A172 (cell line): ENCODE data around the gene CCDC148. TPM values are rescaled to one million over a fixed set of nuclear protein-coding genes. Genes with fewer than 3 reads are reported as not detected.
"Not testable (repeated sequence)": the region's sequence is repeated elsewhere in the genome, so short reads cannot be mapped to it uniquely, and the experiment has no call there.

ENCODE experiments used
- DNase-seq: peaks from one replicate; pipeline ENCODE4 v3.0.0-alpha.2; 2015; ENCODE audit warnings: low spot score
- total RNA-seq: library from RNA; depleted of rRNA; stranded (reverse); fragments of >200 nt; shearing (Covaris generic); gene quantifications from 2 replicates; pipeline ENCODE4 v1.2.3, GENCODE V29; 2014

CCDC148 gene
- total RNA-seq, 1 experiment from 2014 or later, result 0.90 TPM

DNA sequence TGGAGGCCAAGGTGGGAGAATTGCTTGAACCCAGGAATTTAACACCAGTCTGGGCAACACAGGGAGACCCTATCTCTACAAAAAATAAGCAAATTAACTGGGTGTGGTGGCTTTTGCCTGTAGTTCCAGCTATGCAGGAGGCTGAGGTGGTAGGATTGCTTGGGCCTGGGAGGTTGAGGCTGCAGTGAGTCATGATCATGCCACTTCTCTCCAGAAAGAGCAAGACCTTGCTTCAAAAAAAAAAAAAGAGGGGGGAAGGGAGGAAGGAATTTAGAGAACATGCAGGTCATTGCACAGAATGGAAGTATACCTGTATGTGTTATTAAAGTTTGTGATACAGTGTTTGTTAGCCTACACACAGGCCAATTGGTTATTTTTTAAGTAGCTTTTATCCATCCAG, 26.0 kb upstream of the CCDC148 start:
- DNase-seq, result peak; percentile 36

DNA sequence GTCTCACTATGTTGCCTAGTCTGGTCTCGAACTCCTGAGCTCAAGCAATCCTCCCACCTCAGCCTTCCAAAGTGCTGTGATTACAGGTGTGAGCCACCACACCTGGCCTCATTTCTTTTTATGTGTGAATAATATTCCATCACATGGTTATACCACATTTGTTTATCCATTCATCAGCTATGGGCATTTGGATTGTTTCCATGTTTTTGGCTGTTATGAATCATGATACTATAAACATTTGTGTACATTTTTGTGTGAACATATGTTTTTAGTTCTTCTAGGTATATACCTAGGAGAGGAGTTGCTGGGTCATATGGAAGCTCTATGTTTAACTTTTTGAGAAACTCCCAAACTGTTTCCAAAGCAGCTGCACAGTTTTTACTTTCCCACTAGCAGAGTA, 24.6 kb upstream of the CCDC148 start:
- DNase-seq, result no peak

DNA sequence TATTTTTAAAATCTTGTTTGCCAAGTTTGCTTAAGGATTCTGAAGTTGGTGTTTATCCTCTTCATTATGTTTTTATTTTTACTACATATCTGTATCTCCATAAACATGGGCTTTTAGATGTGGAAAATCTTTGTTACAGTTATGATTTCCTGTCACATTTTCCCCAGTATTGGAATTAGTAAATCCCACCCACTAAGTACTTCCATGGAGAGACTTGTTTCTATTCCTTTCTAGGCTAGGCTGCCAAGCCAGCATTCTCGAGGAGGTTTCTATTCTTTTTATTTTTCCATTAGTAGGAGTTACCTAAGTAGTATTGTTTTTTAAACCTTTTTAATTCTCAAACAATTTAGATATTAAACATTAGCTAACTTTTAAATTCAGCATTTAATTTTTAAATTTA, 22.3 kb upstream of the CCDC148 start:
- DNase-seq, result no peak

DNA sequence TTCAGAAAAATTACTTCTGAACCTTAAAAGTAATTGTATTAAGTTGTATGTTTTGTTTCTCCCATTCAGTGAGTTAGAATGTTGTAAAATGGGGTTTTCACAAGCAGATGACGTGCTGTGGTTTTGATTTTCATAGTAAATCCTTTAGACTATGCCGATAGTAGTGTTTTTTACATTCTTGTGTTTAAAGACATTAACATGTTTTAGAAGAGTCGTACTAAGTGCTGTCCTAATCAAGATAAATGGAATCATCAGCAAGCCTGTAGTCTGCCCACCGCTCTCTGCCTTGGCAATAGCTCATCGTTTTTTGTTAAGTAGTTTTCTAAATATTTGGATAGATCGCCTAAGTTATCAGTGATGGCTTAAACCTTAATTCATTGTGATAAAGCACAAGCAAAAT, 21.7 kb upstream of the CCDC148 start:
- no peak for DNase-seq

DNA sequence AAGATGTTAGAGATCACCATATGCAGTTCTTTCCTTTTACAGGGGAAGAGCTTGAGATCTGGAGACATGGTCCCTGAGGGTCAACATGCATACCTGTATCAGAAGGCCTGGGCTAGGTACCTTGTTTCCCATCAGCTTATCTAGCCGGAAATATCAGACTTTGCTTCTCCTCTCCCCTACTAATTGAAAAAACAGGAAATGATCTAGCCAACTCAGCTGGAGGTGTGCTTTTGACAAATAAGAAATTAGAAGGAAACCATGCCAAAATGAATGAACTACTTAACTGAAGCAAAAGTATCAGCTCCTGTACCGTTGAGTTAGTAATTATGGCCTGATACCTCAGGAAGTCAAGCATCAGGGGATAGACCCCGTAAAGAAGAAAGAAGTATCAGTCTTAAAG, 20.6 kb upstream of the CCDC148 start:
- no peak for DNase-seq

DNA sequence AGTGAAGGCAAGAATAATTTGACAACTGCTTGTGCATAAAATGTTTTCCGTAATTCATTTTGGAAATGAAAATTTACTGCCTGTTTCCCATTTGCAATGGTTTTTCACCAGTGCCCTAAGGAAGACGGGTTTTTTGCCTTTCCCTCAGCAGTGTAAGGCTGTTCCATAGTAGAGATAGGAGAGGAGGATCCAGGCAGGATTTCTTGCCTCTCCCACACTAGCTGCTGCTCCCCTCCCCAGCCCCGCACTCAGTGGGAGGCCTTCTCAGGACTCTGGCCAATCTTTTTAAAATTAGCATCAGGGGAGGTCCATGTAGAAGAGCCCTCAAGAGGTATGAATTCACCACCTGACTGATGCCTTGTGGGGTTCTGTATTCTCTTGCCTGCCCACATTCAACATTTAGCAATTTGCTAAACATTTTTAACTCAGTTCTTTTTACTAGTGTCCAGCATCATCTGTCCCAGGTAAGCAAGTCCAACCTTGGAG, 18.0 kb upstream of the CCDC148 start:
- not testable (repeated sequence) for DNase-seq

DNA sequence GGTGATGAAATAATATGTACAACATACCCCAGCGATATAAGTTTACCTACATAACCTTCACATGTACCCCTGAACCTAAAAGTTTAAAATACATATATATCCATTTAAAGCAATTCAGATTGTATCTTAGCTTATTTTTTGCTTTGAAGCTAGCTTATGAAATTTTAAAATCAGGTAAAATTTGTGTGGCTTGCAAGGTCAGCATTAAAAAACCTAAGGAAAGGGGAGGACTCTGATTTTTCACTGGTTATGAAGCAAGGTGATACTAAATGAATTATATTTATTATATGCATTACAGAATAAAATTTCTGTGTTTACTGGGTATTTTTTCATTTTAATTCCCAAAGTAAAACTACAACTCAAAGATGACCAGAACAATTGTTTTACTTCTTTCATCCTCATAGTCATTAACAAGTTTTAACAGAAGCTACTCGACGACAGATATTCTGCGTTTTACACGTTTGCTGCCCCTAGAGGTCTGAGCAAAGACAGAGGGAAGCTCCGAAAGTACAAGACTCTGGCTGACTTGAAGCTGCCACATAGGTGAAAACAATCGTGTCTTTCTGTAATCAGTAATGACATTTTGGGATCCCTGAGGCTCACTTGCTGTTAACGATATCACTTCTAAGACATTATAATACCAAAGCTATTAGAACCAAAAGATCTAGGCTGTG, 17.3 kb upstream of the CCDC148 start:
- no peak for DNase-seq

DNA sequence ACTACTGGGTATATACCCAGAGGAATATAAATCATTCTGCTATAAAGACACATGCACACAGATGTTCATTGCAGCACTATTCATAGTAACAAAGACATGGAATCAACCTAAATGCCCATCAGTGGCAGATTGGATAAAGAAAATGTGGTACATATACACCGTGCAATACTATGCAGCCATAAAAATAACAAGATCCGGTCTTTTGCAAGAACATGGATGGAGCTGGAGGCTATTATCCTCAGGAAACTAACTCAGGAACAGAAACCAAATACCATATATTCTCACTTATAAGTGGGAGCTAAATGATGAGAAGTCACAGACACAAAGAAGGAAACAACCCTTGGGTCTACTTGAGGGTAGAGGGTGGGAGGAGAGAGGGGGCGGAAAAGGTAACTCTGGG, 16.7 kb upstream of the CCDC148 start:
- not testable (repeated sequence) for DNase-seq

DNA sequence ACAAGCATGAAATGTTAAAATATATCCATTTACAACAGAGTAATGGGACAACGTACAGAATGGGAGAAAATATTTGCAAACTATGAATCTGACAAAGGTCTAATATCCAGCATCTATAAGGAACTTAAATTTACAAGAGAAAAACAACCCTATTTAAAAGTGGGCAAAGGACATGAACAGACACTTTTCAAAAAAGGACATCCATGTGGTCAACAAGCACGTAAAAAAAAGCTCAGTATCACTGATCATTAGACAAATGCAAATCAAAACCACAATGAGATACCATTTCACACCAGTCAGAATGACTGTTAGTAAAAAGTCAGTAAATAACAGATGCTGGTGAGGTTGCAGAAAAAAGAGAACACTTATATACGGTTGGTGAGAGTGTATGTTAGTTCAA, 16.3 kb upstream of the CCDC148 start:
- not testable (repeated sequence) for DNase-seq

DNA sequence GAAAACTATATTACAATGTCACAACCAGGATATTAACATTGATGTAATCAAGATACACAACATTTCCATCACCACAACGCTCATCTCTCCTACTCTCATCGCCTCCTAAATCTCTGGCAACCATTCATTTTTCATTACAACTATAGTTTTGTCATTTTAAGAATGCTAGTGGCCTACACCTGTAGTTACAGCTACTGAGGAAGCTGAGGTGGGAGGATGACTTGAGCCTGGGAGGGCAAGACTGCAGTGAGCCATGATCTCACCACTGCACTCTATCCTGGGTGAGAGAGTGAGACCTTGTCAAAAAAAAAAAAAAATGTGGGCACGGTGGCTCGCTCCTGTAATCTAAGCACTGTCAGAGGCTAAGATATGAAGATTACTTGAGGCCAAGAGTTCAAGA, 10.7 kb upstream of the CCDC148 start:
- no peak for DNase-seq

DNA sequence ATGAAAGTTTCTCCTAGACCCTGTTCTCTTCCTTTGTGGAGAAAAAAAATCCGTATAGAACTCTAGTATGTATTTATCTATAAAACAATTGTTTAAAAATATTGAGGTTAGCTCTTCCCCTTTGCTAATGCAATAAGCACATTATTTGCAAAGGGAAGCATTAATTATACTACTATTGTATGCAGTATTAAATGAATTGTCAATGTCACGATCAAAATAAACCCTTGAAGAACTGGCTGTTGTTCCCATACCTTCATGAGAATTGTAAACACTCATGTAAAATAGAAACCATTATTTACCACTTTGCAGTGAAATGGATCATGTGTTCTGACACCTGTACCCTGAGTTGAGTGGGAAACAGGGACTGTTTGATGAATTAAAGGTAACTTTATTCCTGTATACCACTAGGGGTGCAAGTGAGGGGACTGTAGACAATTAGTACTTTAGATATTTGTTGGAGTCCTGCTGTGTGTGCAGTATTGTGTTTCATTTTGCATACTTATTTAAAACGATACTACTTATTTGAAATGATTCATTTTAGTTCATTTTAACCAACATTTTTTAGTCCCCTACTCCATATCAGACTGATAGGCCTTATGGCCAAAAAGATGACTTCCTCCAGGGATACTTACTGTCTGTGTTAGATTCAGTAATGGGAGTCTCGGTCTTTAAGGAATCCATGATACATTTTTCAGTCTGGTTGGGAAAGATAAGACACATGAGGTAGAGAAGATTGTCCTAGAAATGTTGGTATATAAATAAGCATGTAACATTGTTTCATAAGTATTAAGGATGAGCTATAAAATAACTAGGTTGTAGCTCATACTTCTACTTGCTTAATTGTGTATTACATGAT, 8.1 kb upstream of the CCDC148 start:
- DNase-seq, result no peak

DNA sequence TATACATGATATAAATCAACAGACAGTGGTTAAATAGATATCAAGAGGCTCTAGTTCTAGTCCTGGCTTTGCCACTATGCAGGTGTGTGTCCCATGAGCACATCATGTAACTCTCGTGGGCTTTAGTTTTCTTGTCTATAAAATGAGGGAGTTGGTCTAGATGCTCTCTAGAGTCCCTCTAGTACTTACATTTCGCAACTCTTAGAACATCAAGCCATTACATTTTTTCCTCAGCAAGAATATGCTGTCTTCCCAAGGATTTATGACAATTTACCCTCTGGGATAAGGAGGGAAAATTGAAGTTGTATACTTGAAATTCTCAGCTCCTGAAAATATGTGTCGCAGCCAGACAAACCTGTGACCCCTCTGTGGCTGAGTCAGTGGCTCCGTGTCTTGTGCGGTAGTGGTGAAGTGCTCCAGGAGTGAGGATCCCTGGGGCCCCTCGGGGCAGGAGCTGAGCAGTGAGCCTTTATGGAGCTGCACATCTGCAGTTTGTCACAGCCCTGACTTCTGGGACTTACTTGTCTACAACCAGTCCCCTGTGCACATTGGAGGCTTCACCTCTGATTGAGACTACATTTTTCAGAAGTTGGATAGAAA, 7.0 kb upstream of the CCDC148 start:
- DNase-seq, result no peak

DNA sequence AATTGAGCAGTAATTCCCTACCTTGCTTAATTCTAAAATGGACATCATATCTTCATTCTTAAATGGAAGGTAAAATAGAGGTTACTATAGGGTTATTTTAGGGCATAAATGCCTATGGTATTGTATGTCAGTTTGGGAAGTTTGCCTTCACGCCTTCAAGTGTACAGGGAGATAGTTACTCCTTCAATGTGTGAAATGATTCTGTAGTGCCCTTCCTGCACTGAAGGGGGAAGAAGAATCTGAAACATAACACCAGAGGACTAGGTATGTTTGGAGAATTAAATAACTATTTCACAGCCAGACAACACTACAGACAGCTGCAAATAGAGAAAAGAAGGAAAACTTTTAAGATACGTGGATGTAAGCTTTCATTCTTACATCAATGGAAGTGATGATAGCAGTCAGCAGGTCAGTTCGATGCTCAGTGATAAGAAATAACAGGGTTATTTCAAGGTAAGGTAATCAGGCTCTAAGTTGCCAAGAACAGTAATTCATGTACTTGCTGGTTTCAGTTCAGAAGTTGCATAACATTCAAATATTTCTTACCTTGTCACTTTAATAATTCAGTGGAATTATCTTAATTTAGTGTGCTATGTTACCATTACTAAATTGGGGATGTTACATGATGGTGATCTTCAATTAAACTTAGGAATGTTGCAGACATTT, 4.2 kb upstream of the CCDC148 start:
- no peak for DNase-seq

DNA sequence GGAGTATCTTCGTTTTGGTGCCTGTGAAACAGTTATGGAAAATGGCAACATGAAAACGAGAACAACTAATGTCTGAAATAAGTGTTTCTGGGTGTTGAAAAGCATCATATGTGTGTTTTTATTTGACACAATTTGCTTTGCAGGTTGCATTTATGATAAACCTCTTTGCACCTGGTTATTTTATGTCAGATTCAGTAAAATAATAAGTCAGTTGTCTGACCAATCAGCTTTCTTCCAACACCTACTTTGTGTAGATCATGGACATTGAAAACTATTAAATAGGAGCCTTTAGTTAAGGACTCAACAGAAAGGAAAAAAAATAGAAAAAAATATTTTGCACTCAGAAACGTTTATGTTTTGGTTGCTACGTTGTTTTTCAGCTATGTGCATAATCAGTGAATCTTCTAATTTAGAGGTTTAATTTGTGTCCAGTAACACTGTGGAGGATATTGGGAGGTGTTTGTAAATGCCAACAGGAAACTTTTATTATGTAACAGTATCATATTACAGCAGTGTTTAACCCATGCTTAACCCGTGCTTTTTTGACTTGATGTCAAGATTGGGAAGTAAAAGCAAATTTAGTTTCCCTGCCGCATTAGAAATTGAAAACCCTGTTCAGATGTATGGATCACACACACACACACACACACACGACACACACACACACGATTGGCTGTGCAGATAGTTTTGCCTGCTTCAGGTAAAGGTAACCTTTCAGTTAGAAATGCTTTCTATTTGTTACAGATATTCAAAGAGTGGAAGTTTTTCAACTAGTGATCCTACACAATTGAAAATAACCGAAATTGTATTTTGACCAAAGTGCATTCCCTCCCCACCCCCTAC, 2.8 kb upstream of the CCDC148 start:
- DNase-seq, result no peak

DNA sequence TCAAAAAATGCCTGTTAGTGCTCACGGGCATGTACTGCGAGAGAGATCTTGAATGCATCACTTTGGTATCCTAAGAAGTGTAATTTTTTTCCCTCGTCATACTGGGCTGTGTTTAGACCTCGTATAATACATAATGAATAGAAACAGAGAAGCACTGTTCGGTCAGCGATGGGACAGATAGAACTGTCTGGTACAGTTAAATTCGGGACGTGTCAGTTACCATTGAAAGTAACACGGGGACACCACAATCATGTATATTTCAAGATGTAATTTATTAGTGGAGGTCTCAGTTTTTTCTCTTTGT, 2.0 kb upstream of the CCDC148 start:
- DNase-seq, result no peak

DNA sequence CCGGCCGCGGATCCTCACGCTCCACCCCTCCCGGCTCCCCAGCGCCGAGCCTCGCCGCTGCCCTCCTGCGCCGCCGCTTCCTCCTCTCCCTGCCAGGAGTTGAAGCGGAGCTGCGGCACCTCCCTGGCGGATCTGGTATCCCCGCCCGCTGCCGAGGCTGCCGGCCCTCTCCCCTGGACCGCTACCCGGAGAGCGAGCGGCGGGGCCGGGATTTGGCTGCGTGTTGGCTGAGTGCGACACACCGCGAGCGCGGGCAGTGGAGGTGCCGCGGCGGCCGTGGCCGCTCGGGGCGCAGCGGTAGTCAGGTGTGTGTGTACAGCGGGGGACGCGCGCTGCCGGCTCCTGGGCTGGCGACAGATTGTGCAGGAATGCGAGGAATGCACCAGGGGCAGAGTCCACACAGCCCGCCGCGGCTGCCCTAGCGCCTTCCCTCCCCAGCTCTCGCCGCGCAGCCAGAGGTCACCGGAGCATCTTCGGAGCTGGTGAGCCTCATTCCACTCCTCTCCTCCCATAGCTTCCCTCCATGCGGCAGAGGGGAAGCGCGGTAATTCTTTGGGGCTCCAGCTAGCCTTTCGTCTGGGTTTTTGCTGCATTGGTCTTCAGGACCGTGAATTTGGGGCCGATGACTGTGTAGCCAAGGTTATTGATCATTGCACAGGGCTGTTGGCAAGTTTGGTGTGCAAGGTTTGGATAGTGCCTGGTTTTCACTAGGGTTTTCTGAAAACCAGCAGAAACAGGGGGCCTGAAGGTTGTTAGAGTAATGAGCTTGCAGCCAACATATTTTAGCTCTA, 1.5 kb upstream of the CCDC148 start:
- peak; percentile 73 for DNase-seq

DNA sequence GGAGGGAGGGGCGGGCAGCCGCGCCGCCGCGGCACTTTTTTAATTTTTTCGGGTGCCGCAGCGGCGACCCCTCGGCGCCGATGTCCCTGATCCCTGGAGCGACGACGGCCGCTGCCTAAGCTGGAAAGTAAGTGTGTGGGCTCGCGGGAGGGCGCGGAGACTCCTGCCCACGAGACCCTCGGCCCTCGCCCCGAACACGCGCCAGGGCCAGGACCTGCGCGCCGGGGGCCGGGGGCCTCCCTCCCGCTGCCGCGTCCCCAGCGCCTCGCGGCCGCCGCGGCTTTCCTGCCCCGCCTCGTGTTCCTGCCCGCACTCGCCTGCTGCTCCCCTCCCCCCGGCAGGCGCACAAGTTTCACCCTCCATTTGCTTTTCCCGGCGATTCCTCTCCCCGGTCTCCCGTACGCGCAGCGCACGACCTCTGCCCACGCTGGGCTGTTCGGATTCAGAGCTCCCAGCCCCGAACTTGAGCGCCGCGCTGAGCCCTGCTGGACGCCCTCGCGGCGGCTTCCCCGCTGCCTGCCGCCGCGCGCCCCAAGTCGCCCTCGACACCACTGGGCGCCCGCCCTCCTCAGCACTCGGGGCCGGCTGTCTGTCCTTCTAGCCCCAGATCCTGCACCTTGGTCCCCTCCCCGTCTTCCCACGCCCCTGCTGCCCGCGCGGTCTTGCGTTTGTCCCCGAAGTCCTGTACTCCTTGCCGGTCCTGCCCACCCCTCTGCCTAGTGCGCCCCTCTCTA, 706 bp upstream of the CCDC148 start:
- peak; percentile 33 for DNase-seq

DNA sequence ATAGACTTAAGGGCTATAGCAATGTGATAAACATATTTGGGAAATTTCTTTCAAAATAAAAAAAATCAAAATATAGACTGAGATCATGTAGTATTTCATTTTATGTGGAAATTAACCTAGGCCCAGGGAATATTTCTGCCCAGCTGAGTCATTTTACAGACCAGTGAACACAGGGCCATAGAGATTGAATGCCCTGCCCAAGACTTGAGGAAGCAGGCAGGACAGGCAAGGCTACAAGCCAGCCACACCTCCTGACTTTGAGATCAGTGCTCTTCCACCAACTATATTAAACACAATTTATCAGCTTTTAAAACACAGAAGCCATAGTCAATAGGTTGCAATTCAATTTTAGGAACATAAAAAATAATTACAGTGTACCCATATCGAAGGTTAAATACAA, 12.9 kb downstream of the CCDC148 start:
- DNase-seq, result no peak

DNA sequence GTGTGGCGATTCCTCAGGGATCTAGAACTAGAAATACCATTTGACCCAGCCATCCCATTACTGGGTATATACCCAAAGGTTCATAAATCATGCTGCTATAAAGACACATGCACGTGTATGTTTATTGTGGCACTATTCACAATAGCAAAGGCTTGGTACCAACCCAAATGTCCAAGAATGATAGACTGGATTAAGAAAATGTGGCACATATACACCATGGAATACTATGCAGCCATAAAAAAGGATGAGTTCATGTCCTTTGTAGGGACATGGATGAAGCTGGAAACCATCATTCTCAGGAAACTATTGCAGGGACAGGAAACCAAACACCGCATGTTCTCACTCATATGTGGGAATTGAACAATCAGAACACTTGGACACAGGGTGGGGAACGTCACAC, 17.5 kb downstream of the CCDC148 start:
- not testable (repeated sequence) for DNase-seq

DNA sequence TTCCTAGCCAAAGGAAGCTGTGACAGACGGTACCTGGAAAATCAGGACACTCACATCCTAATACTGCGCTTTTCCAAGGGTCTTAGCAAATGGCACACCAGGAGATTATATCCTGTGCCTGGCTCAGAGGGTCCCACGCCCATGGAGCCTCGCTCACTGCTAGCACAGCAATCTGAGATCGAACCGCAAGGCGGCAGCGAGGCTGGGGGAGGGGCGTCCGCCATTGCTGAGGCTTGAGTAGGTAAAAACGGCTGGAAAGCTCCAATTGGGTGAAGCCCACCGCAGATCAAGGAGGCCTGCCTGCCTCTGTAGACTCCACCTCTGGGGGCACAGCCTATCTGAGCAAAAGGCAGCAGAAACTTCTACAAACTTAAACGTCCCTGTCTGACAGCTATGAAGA, 22.8 kb downstream of the CCDC148 start:
- not testable (repeated sequence) for DNase-seq
